Liver (tissue), 9 donors: ENCODE results near the gene ADAP1. TPM values are rescaled to one million over a fixed set of nuclear protein-coding genes. Genes with fewer than 3 reads are reported as not detected.
A peak's percentile ranks its signal among the peaks of the same experiment; 100 is the strongest.
"Not testable (repeated sequence)": the region's sequence is repeated elsewhere in the genome, so short reads cannot be mapped to it uniquely, and the experiment has no call there.

ENCODE experiments used
- DNase-seq: peaks from one replicate; pipeline ENCODE4 v3.0.0-alpha.2; 2017; ENCODE audit warnings: low spot score
- H3K27ac ChIP-seq, 2 donors: one replicate each; pipeline ENCODE4 v1.7.0; 2013; ENCODE audit warnings: inconsistent platforms in 2 of 2, low read length in 2 of 2, control low read depth in 1 of 2, low read depth in 1 of 2, mild to moderate bottlenecking in 1 of 2
- H3K27me3 ChIP-seq, 4 donors: one replicate each; pipeline versions ENCODE4 v1.6.1 to v1.7.0; 2013; ENCODE audit warnings: low read length in 3 of 4, inconsistent platforms in 1 of 4, mild to moderate bottlenecking in 1 of 4, moderate library complexity in 1 of 4; ENCODE audit not compliant: control insufficient read depth in 4 of 4, insufficient read depth in 4 of 4
- H3K36me3 ChIP-seq, 4 donors: one replicate each; pipeline versions ENCODE4 v1.6.1 to v1.7.0; 2013; ENCODE audit warnings: low read length in 3 of 4, mild to moderate bottlenecking in 3 of 4, low read depth in 1 of 4, moderate library complexity in 1 of 4; ENCODE audit not compliant: control insufficient read depth in 4 of 4, insufficient read depth in 3 of 4
- H3K4me1 ChIP-seq, 4 donors: one replicate each; pipeline versions ENCODE4 v1.6.1 to v1.7.0; 2013; ENCODE audit warnings: low read length in 3 of 4, mild to moderate bottlenecking in 3 of 4, moderate library complexity in 1 of 4; ENCODE audit not compliant: control insufficient read depth in 4 of 4, insufficient read depth in 4 of 4
- H3K4me3 ChIP-seq, 3 donors: one replicate each; pipeline versions ENCODE4 v1.6.1 to v1.7.0; 2013; ENCODE audit warnings: low read length in 3 of 3, control low read depth in 1 of 3, low read depth in 1 of 3, mild to moderate bottlenecking in 1 of 3
- H3K9ac ChIP-seq, 2 donors: one replicate each; pipeline ENCODE4 v1.7.0; 2013; ENCODE audit warnings: low read length in 2 of 2, mild to moderate bottlenecking in 2 of 2, moderate library complexity in 2 of 2, control low read depth in 1 of 2, low read depth in 1 of 2
- H3K9me3 ChIP-seq, 4 donors: one replicate each; pipeline versions ENCODE4 v1.6.1 to v1.7.0; 2013; ENCODE audit warnings: low read length in 3 of 4; ENCODE audit not compliant: control insufficient read depth in 4 of 4
- ATF3 ChIP-seq: IDR thresholded peaks from 2 replicates; pipeline ENCODE4 v1.6.1; 2016; ENCODE audit warnings: antibody characterized with exemption
- EGR1 ChIP-seq, 2 donors: IDR thresholded peaks; 2 replicates each; pipeline ENCODE4 v1.6.1; 2016 to 2018; ENCODE audit warnings: antibody characterized with exemption in 2 of 2, low read depth in 2 of 2
- HNF4A ChIP-seq, 2 donors: conservative IDR thresholded peaks; 2 replicates each; pipeline ENCODE4 v1.6.1; 2016; ENCODE audit warnings: antibody characterized with exemption in 2 of 2, mild to moderate bottlenecking in 2 of 2
- MAX ChIP-seq: IDR thresholded peaks from 2 replicates; pipeline ENCODE4 v1.6.1; 2016; ENCODE audit warnings: antibody characterized with exemption
- RAD21 ChIP-seq, 2 donors: IDR thresholded peaks; 2 replicates each; pipeline ENCODE4 v1.6.1; 2016; ENCODE audit warnings: antibody characterized with exemption in 2 of 2, mild to moderate bottlenecking in 2 of 2
- REST ChIP-seq: IDR thresholded peaks from 2 replicates; pipeline ENCODE4 v1.6.1; 2016; ENCODE audit warnings: antibody characterized with exemption, mild to moderate bottlenecking
- SP1 ChIP-seq: IDR thresholded peaks from 2 replicates; pipeline ENCODE4 v1.6.1; 2018; ENCODE audit warnings: antibody characterized with exemption, mild to moderate bottlenecking
- ZBTB33 ChIP-seq: IDR thresholded peaks from 2 replicates; pipeline ENCODE4 v1.6.1; 2016; ENCODE audit warnings: antibody characterized with exemption
- WGBS: extraction: QIAGEN DNeasy Blood & Tissue Kit; methylation state at CpG from one replicate; pipeline ENCODE4 v1.1.7; 2013; 5-methylcytosine and 5-hydroxymethylcytosine counted together
- polyA plus RNA-seq, 2 donors: library from polyadenylated mRNA; stranded (reverse) in 1 of 2; unstranded in 1 of 2; fragments of 200-250 nt in 1 of 2; fragments of >200 nt in 1 of 2; fragmentation: Nextera tagmentation in 1 of 2; extraction: Ambion mirVana in 1 of 2; gene quantifications; one replicate each; pipeline versions ENCODE4 v1.2.1 to v1.2.3, GENCODE V29; 2013 to 2015
- total RNA-seq, 2 donors: library from RNA; depleted of rRNA; stranded (reverse); fragments of >200 nt; gene quantifications; one replicate each; pipeline ENCODE4 v1.2.3, GENCODE V29; 2014
- donor health status: healthy.
- donor health status: healthy.
- donor health status: healthy.
- donor health status: healthy.
- donor health status: healthy.

ADAP1 gene
- total and polyA plus RNA-seq, 4 donors = 0.46 to 3.7 (median 2.7) TPM

GRCh38 chr7:924541-925231, 29.8 kb downstream of the ADAP1 start:
- 71% methylated on average over 24 of the region's 24 CpGs for WGBS
- Histone ChIP-seq H3K4me1 (peaks cover 0 to 6% (median 2%) of the 10 kb centered on the region in 4 donors), H3K9ac (no peak overlapping the region), H3K27ac (no peak overlapping the region), H3K27me3 (no peaks in the 10 kb centered on the region), H3K36me3 (peaks cover 0 to 3% (median 0%) of the 10 kb centered on the region in 4 donors), H3K4me3 (no peak overlapping the region), H3K9me3 (no peaks in the 10 kb centered on the region)
- no peak for DNase-seq
- TF ChIP-seq MAX (no peak), HNF4A (conservative IDR thresholded peaks at IDR 0.05) (no peak), ZBTB33 (no peak), REST (no peak), SP1 (no peak), ATF3 (no peak), EGR1 (IDR thresholded peaks at IDR 0.05; ENCODE audit: low read depth in 2 of 2) (no peak)

GRCh38 chr7:924042-924441, 30.4 kb downstream of the ADAP1 start:
- H3K36me3 ChIP-seq, H3K9ac ChIP-seq, DNase-seq, H3K27me3 ChIP-seq, H3K4me1 ChIP-seq, H3K4me3 ChIP-seq, H3K9me3 ChIP-seq: not testable (repeated sequence)
- 77% methylated on average over 21 of the region's 25 CpGs for WGBS
- peak overlapping the region in 1 of 2 donors; percentile 36 for H3K27ac ChIP-seq

- DNase-seq = no peak
- TF ChIP-seq RAD21 (IDR thresholded peaks at IDR 0.05) (peak in 1 of 2 donors; percentile 8), ATF3 (no peak)
- Histone ChIP-seq H3K4me1 (peaks cover 0 to 6% (median 2%) of the 10 kb centered on the region in 4 donors), H3K27ac (peak overlapping the region; percentile 12 to 36), H3K9me3 (no peaks in the 10 kb centered on the region), H3K36me3 (peaks cover 0 to 3% (median 0%) of the 10 kb centered on the region in 4 donors), H3K27me3 (no peaks in the 10 kb centered on the region), H3K4me3 (no peak overlapping the region), H3K9ac (peak overlapping the region in 1 of 2 donors; percentile 7)
- WGBS = 54% methylated on average over 40 of the region's 40 CpGs
Measured at GRCh38 chr7:923108-924041, 31.1 kb downstream of the ADAP1 start.
